NCI-H1930 (cell line): ENCODE measurements around the gene APBB2.
"Not testable (repeated sequence)": the region's sequence is repeated elsewhere in the genome, so short reads cannot be mapped to it uniquely, and the experiment has no call there.

ENCODE experiments used
- DNase-seq, 2 experiments: peaks; one replicate each; lab custom pipeline; 2025; lab: John Stamatoyannopoulos, UW

APBB2 gene

GRCh38 chr4:41014158-41014557 is 200.2 kb downstream of the APBB2 start:
- no peak for DNase-seq

- DNase-seq: no peak
Observed at GRCh38 chr4:41013746-41014145, 200.6 kb downstream of the APBB2 start.

- DNase-seq: no peak
Observed at GRCh38 chr4:41012911-41013310, 201.4 kb downstream of the APBB2 start.

- no peak for DNase-seq
Observed at GRCh38 chr4:41012293-41012692, 202.0 kb downstream of the APBB2 start.

- peak in 1 of 2 experiments; percentile 55 for DNase-seq
Observed at GRCh38 chr4:41009411-41009810, 204.9 kb downstream of the APBB2 start.

DNA sequence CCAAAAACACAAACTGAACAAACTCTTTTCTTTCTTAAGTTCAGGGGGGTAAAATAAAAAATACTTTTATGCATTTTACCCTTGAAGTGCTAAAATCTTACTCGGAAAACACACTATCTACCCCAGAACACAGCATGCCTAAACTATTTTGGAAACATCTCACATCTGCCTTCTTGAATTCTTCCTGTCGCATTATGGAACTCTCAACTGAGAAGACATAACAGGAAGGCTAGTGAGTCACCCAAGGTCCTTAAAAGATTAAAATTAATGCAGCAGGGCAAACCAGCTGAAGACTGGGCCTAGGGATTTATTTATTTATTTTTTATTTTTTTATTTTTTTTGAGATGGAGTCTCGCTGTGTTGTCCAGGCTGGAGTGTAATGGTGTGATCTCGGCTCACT is 208.2 kb downstream of the APBB2 start:
- no peak for DNase-seq

- no peak for DNase-seq
Observed at GRCh38 chr4:41002309-41002708, 212.0 kb downstream of the APBB2 start.

GRCh38 chr4:41000356-41000755 is 214.0 kb downstream of the APBB2 start:
- no peak for DNase-seq

- DNase-seq: no peak
Observed at GRCh38 chr4:40998675-40999358, 215.5 kb downstream of the APBB2 start.

- no peak for DNase-seq
Observed at GRCh38 chr4:40995850-40996249, 218.5 kb downstream of the APBB2 start.

DNA sequence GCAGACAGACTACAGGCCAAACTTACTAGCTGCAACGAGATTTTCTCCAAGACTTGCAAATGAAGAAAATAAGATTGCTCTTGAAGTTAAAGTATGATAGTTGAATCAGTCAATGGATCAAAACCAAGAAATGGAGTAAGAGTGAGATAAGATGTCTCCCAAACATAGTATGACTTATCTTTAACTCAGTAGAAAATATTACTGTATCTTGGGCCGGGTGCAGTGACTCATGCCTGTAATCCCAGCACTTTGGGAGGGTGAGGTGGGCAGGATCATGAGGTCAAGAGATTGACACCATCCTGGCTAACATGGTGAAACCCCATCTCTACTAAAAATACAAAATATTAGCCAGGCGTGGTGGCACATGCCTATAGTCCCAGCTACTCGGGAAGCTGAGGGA is 220.0 kb downstream of the APBB2 start:
- DNase-seq: not testable (repeated sequence)

DNA sequence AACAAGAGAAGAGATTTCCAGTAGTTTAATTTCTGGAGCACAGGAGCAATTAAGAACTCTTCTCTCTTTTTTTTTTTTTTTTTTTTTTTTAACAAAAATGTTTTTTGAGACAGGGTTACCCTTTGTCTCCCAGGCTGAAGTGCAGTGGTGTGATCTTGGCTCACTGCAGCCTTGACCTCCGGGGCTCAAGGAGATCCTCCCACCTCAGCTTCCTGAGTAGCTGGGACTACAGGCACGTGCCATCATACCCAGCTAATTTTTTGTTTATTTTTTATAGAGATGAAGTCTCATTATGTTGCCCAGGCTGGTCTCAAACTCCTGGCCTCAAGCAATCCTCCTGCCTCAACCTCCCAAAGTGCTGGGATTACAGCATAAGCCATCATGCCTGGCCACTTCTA is 221.0 kb downstream of the APBB2 start:
- DNase-seq: not testable (repeated sequence)

DNA sequence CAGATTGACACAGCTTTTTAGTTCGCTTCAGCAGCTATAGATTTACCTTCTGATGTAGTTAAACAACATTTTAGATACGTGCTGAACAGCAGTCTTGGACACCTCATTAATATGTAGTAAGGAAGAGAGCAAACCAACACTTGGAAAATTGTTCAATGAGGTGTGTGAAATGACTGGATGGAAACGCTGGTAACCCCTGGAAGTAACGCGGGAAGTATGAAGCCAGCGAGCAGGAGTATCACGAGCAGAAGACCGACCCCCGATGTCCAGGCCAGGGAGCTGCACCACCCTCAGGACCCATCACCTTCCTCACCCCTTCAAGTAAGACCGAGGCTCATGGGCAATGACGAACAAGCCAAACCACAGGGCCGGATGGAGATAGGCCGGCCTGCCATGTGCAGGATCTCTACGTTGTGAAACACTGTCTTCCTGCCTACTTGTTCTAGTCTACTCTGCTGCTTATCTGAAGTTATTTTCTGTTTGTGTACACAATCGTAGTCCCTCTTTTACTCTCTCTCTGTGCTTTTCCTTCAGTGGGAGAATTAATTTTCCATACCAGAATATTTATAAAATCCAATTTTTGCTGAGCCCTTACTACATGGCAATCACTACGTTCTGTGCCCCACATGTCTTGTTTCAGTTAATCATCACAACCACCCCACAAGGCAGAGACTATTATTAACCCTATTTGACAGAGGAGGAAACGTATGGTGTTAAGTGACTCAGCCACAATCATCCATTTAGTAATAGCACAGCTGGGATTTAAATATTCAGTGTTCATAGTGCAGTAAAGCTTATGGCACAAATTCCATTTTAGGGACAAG is 221.7 kb downstream of the APBB2 start:
- no peak for DNase-seq

GRCh38 chr4:40991908-40992307 is 222.4 kb downstream of the APBB2 start:
- DNase-seq: no peak

- DNase-seq: no peak
Observed at GRCh38 chr4:40990899-40991265, 223.5 kb downstream of the APBB2 start.

DNA sequence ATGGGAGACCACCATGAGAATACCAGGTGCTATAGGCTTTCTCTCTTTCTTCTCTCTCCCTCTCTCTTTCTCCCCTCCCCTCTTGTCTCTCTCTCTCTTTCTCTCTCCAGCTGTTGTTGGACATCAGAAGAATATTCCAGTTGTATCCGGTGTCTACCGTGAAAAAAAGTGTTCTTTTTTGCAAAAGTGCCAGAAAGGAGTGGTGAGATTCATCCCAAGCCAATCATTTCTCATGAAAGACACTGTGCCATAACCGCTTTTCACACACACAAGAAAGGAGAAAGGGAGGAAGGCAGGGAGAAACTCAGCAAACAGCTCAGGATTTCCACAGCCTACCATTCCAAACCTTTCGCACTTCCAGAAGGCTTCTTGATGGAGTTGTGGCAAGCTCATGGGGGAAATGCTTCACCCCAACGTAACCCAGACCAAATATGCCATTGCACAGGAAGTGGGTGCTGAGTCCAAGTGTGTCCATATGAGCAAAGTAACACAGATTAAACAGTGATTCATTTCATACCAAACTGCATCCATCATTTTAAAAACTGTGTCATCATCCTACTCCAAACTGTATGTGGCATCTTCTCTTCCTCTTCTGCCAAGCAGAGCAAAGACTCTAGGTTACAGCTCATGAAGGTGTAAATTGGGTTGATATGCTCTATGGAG is 224.0 kb downstream of the APBB2 start:
- DNase-seq: no peak

DNA sequence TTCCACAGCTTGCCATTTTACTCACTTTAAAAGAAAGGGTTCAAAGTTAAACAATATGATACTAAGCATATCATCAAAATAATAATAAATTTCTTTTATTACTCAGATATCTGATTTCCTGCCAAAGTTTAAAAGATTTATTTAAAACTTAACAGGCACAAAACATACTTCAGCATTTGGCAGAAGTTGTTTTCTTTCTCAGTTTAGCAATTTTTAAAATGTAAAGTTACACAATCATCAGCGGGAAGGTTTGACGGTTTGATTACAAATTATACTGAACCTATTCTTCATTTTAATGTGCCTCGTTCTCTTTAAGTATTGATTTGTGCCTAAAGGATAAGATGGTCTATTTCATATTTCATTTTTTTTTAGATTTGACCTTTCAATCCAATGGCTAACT is 227.2 kb downstream of the APBB2 start:
- DNase-seq: no peak

- no peak for DNase-seq
Observed at GRCh38 chr4:40986375-40986774, 228.0 kb downstream of the APBB2 start.

- DNase-seq: no peak
Observed at GRCh38 chr4:40984051-40984450, 230.3 kb downstream of the APBB2 start.

DNA sequence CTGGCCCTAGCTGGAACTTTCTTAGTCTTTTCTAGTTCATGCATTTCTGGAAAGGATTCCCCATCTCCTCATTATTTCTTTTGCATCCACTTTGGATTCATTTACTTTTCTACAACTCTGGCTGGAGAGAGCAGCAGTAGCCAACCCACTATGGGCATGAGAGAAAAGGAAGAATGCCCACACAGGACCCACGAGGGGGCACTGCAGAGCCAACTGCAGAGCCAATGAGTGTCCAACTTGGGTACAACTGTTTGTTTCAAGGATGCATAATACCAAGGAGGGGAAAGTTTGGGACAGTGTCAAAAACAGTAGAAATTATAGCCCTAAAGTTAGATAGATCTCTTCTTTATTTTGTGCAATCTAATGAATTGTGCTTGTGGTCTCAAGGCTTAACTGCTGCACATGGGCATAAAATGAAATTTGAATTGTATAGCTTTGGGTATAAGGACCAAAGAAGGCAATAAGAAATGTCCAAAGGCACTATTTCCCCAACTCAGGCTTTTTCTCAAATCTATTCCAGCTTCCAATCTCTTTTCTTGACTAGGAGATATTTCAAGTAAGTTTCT is 233.9 kb downstream of the APBB2 start:
- no peak for DNase-seq

GRCh38 chr4:40978548-40978947 is 235.8 kb downstream of the APBB2 start:
- DNase-seq: no peak

GRCh38 chr4:40976343-40976742 is 238.0 kb downstream of the APBB2 start:
- DNase-seq: no peak

DNA sequence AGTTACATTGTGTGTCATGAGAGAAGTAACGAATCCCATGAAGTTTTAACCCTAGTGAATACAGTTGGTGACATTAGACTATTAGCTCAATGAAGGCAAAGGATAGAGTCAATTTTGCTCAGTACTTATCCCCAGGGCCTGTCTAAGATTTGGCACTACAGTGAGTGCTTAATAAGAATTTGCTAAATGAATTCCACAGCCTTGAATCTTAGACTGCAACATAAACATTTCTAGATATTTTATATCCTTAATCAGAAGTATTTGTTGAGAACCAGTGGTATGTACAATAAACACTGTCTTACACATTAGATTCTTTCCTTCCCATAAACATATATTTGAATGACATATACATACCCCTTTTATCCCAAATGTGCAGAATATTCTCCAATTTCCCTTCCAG is 241.6 kb downstream of the APBB2 start:
- no peak for DNase-seq
